Neural cell (in vitro differentiated cells): ENCODE data around the gene CISH. TPM values are rescaled to one million over a fixed set of nuclear protein-coding genes. Genes with fewer than 3 reads are reported as not detected.

Source experiments
- H2AFZ ChIP-seq: fragments of 200-600, 300-800 bp; sonication (generic), shearing (Covaris generic); 2 replicates; pipeline ENCODE4 v1.6.0; 2014; ENCODE audit warnings: low read depth, mild to moderate bottlenecking, antibody characterized with exemption, low read length, moderate library complexity
- H3F3A ChIP-seq: fragments of 200-600 bp; shearing (Covaris generic); 2 replicates; pipeline ENCODE4 v1.6.1; 2016; ENCODE audit warnings: mild to moderate bottlenecking, moderate library complexity, mixed read lengths, antibody characterized with exemption, low read length; ENCODE audit not compliant: insufficient read depth, poor library complexity, severe bottlenecking
- H3K27ac ChIP-seq: fragments of 200-600, 300-800 bp; sonication (generic), shearing (Covaris generic); 2 replicates; pipeline ENCODE4 v1.5.1; 2014; ENCODE audit warnings: mild to moderate bottlenecking, low read length, moderate library complexity
- H3K27me3 ChIP-seq: fragments of 300-800, 200-600 bp; sonication (generic), shearing (Covaris generic); 2 replicates; pipeline ENCODE4 v1.6.0; 2014; ENCODE audit warnings: mild to moderate bottlenecking, low read depth, low read length, moderate library complexity; ENCODE audit not compliant: insufficient read depth
- H3K36me3 ChIP-seq: fragments of 300-800, 200-600 bp; sonication (generic), shearing (Covaris generic); 2 replicates; pipeline ENCODE4 v1.5.1; 2014; ENCODE audit warnings: mild to moderate bottlenecking, antibody characterized with exemption, low read length, moderate library complexity; ENCODE audit not compliant: insufficient read depth
- H3K4me2 ChIP-seq: fragments of 300-800, 200-600 bp; sonication (generic), shearing (Covaris generic); 2 replicates; pipeline ENCODE4 v1.6.0; 2014; ENCODE audit warnings: mild to moderate bottlenecking, low read length
- H3K4me3 ChIP-seq: fragments of 300-800, 200-600 bp; sonication (generic), shearing (Covaris generic); 2 replicates; pipeline ENCODE4 v1.5.1; 2014; ENCODE audit warnings: mild to moderate bottlenecking, low read length, moderate library complexity
- H3K79me2 ChIP-seq: fragments of 200-600 bp; shearing (Covaris generic); replicated peaks from 2 replicates; pipeline ENCODE4 v1.6.0; 2014; ENCODE audit warnings: mild to moderate bottlenecking, low read length, moderate library complexity; ENCODE audit not compliant: insufficient read depth
- H3K9ac ChIP-seq: fragments of 300-800, 200-600 bp; sonication (generic), shearing (Covaris generic); 2 replicates; pipeline ENCODE4 v1.6.1; 2016; ENCODE audit warnings: mild to moderate bottlenecking, low read length, mixed read lengths
- H3K9me2 ChIP-seq: fragments of 200-600 bp; shearing (Covaris generic); 2 replicates; pipeline ENCODE4 v1.6.1; 2016; ENCODE audit warnings: mild to moderate bottlenecking, low read length, mixed read lengths; ENCODE audit not compliant: insufficient read depth
- H3K9me3 ChIP-seq: fragments of 200-600, 300-800 bp; sonication (generic), shearing (Covaris generic); 2 replicates; pipeline ENCODE4 v1.6.1; 2016; ENCODE audit warnings: mild to moderate bottlenecking, mixed run types, low read length, moderate library complexity, mixed read lengths
- H4K20me1 ChIP-seq: fragments of 200-600 bp; shearing (Covaris generic); 2 replicates; pipeline ENCODE4 v1.6.1; 2016; ENCODE audit warnings: mild to moderate bottlenecking, mixed run types; ENCODE audit not compliant: insufficient read depth
- CTCF ChIP-seq: fragments of 450-650 bp; IDR thresholded peaks from 2 replicates; pipeline ENCODE4 v1.5.1; 2014; ENCODE audit warnings: antibody characterized with exemption, mild to moderate bottlenecking, moderate library complexity; ENCODE audit not compliant: poor library complexity, severe bottlenecking
- EP300 ChIP-seq: fragments of 450-650 bp; conservative IDR thresholded peaks from 2 replicates; pipeline ENCODE4 v1.6.1; 2014; ENCODE audit warnings: antibody characterized with exemption, mild to moderate bottlenecking, moderate library complexity; ENCODE audit not compliant: poor library complexity, severe bottlenecking
- EZH2 ChIP-seq: fragments of 200-600, 300-800 bp; shearing (Covaris generic), sonication (generic); IDR thresholded peaks from 2 replicates; pipeline ENCODE4 v1.6.1; 2014; ENCODE audit warnings: antibody characterized with exemption, low read length, borderline replicate concordance, mild to moderate bottlenecking; ENCODE audit not compliant: insufficient read depth, poor library complexity, severe bottlenecking
- MXI1 ChIP-seq: fragments of 450-650 bp; conservative IDR thresholded peaks from 2 replicates; pipeline ENCODE4 v1.6.1; 2014; ENCODE audit warnings: antibody characterized with exemption, mild to moderate bottlenecking; ENCODE audit not compliant: poor library complexity, severe bottlenecking
- POLR2AphosphoS5 ChIP-seq: IDR thresholded peaks from 2 replicates; pipeline ENCODE4 v1.6.1; 2012
- RAD21 ChIP-seq: fragments of 450-650 bp; conservative IDR thresholded peaks from 2 replicates; pipeline ENCODE4 v1.6.1; 2014; ENCODE audit warnings: antibody characterized with exemption, mild to moderate bottlenecking, moderate library complexity
- SMC3 ChIP-seq: fragments of 450-650 bp; conservative IDR thresholded peaks from 2 replicates; pipeline ENCODE4 v1.6.1; 2014; ENCODE audit warnings: antibody characterized with exemption, mild to moderate bottlenecking, moderate library complexity; ENCODE audit not compliant: poor library complexity
- TAF1 ChIP-seq: IDR thresholded peaks from 2 replicates; pipeline ENCODE4 v1.6.1; 2012; ENCODE audit warnings: low read depth
- polyA plus RNA-seq: library from polyadenylated mRNA; depleted of rRNA; stranded (reverse); fragments of >200 nt; gene quantifications from 2 replicates; pipeline ENCODE4 v1.2.3, GENCODE V29; 2014
- TF ChIP-seq, protein P1 (sequence below): IDR thresholded peaks from 2 replicates; pipeline ENCODE4 v1.6.1; 2012; ENCODE audit warnings: borderline replicate concordance

Gene CISH
- polyA plus RNA-seq, 1 donor from 2014 or later = not detected

DNA sequence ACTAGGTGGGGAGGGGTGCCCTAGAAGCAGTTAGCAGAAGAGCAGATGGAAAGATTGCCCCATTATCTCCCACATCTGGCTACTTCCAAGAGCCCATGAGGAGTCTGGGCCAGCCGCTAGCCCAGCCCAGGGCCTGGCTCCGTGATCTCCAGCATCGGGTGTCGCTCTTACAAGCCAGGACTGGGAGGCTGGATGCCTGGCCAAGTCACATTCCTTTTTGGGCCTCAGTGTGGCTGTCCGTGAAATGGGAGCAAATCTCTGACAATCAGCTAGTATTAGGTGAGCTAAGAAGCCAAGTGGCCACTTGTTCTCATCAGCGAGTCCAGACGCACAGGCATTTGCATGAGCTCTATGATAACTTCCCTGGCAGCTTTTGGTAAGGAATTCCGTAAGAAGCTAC is 39.9 kb upstream of the CISH start:
- Histone ChIP-seq H3K36me3 (no peaks in the 10 kb centered on the region), H3K9me2 (no peaks in the 10 kb centered on the region), H3K27me3 (no peaks in the 10 kb centered on the region), H4K20me1 (no peaks in the 10 kb centered on the region), H3F3A (no peaks in the 10 kb centered on the region), H3K4me2 (no peak overlapping the region), H3K79me2 (no peaks in the 10 kb centered on the region), H3K4me3 (no peak overlapping the region), H3K9me3 (no peaks in the 10 kb centered on the region), H3K9ac (no peak overlapping the region), H3K27ac (no peak overlapping the region), H2AFZ (no peak overlapping the region)
- TF ChIP-seq RAD21 (no peak), TAF1 (no peak), POLR2AphosphoS5 (no peak), CTCF (no peak), EZH2 (no peak), MXI1 (no peak), SMC3 (no peak), EP300 (no peak)
- TF ChIP-seq, protein P1, sequence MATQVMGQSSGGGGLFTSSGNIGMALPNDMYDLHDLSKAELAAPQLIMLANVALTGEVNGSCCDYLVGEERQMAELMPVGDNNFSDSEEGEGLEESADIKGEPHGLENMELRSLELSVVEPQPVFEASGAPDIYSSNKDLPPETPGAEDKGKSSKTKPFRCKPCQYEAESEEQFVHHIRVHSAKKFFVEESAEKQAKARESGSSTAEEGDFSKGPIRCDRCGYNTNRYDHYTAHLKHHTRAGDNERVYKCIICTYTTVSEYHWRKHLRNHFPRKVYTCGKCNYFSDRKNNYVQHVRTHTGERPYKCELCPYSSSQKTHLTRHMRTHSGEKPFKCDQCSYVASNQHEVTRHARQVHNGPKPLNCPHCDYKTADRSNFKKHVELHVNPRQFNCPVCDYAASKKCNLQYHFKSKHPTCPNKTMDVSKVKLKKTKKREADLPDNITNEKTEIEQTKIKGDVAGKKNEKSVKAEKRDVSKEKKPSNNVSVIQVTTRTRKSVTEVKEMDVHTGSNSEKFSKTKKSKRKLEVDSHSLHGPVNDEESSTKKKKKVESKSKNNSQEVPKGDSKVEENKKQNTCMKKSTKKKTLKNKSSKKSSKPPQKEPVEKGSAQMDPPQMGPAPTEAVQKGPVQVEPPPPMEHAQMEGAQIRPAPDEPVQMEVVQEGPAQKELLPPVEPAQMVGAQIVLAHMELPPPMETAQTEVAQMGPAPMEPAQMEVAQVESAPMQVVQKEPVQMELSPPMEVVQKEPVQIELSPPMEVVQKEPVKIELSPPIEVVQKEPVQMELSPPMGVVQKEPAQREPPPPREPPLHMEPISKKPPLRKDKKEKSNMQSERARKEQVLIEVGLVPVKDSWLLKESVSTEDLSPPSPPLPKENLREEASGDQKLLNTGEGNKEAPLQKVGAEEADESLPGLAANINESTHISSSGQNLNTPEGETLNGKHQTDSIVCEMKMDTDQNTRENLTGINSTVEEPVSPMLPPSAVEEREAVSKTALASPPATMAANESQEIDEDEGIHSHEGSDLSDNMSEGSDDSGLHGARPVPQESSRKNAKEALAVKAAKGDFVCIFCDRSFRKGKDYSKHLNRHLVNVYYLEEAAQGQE = no peak

- Histone ChIP-seq H3K36me3 (no peaks in the 10 kb centered on the region), H3K9ac (no peak overlapping the region), H3K27ac (no peak overlapping the region), H4K20me1 (no peaks in the 10 kb centered on the region), H3K27me3 (no peaks in the 10 kb centered on the region), H3K9me3 (no peaks in the 10 kb centered on the region), H3K4me2 (no peak overlapping the region), H3K9me2 (no peaks in the 10 kb centered on the region), H3K79me2 (no peaks in the 10 kb centered on the region), H3F3A (no peaks in the 10 kb centered on the region), H2AFZ (no peak overlapping the region), H3K4me3 (no peak overlapping the region)
- TF ChIP-seq POLR2AphosphoS5 (no peak), EZH2 (no peak), RAD21 (no peak), EP300 (no peak), MXI1 (no peak), CTCF (no peak), SMC3 (no peak), TAF1 (no peak)
- TF ChIP-seq, protein P1 = no peak
Observed at GRCh38 chr3:50650018-50650417, 38.4 kb upstream of the CISH start.
